Lower leg skin (tissue), 4 donors: ENCODE data around the gene TSNAXIP1. TPM values are rescaled to one million over a fixed set of nuclear protein-coding genes. Genes with fewer than 3 reads are reported as not detected.

Experiments used
- DNase-seq, 2 donors: peaks; one replicate each; pipeline ENCODE4 v3.0.0-alpha.2; 2019; ENCODE audit warnings: low spot score in 2 of 2
- H3K4me3 ChIP-seq: fragments of 200-600 bp; sonication (generic); 2 replicates; pipeline ENCODE4 v1.5.1; 2017; ENCODE audit warnings: mild to moderate bottlenecking, low read depth; ENCODE audit not compliant: poor library complexity, severe bottlenecking
- CTCF ChIP-seq, 3 donors: fragments of 450-650 bp; IDR thresholded peaks; one replicate each; pipeline ENCODE4 v1.5.1; 2016; ENCODE audit warnings: antibody characterized with exemption in 3 of 3, mild to moderate bottlenecking in 3 of 3, moderate library complexity in 2 of 3
- POLR2A ChIP-seq, 2 donors: fragments of 450-650 bp; IDR thresholded peaks; one replicate each; pipeline ENCODE4 v1.6.1; 2016 to 2017; ENCODE audit warnings: antibody characterized with exemption in 2 of 2, mild to moderate bottlenecking in 1 of 2, moderate library complexity in 1 of 2
- WGBS, 2 donors: methylation state at CpG; one replicate each; pipeline ENCODE4 v1.1.5; 2018; 5-methylcytosine and 5-hydroxymethylcytosine counted together
- intact Hi-C: fragments of 100-400 bp; cut with DNase I; formaldehyde crosslinking; loops from one replicate; pipeline ENCODE4 v1.15.0; 2023; ENCODE audit warnings: low total_unique reads
- total RNA-seq, 4 donors: library from RNA; depleted of rRNA; stranded (reverse); fragments of >200 nt; gene quantifications; one replicate each; pipeline ENCODE4 v1.1.0, GENCODE V29; 2016

The TSNAXIP1 gene
- total RNA-seq, 4 donors from 2014 or later: 0.15 to 0.75 (median 0.15) TPM; not detected in 1

GRCh38 chr16:67877064-67877463 is 70.4 kb downstream of the TSNAXIP1 start:
- no peak for DNase-seq
- WGBS, 2 donors: 95% methylated on average over 10 to 11 of the region's 11 CpGs
- TF ChIP-seq POLR2A (IDR thresholded peaks at IDR 0.05) (no peak), CTCF (IDR thresholded peaks at IDR 0.05) (no peak)
- intact Hi-C loops: no loop called here
- H3K4me3 ChIP-seq: no peak overlapping the region

Other genes with a start within 250 kb of the TSNAXIP1 start
- 10 to 100 TPM; 41.0 to 49.9 (median 44.2) TPM for gene CTCF, start 244.4 kb upstream of the TSNAXIP1 start, total RNA-seq
- 1 to 10 TPM in 2 of 4 donors, under 1 TPM in 2; 0.91 to 4.7 (median 1.9) TPM for gene CARMIL2, start 161.7 kb upstream of the TSNAXIP1 start, total RNA-seq
- 10 to 100 TPM; 18.7 to 31.1 (median 23.4) TPM for gene ACD, start 146.6 kb upstream of the TSNAXIP1 start, total RNA-seq
- gene PARD6A, start 145.9 kb upstream of the TSNAXIP1 start, total RNA-seq: 1 to 10 TPM; 2.1 to 3.5 (median 2.4) TPM
- gene ENKD1, start 140.1 kb upstream of the TSNAXIP1 start, total RNA-seq: 10 to 100 TPM; 14.5 to 21.2 (median 17.5) TPM
- gene C16orf86, start 140.1 kb upstream of the TSNAXIP1 start, total RNA-seq: 10 to 100 TPM in 1 of 4 donors, 1 to 10 TPM in 3; 2.2 to 10.4 (median 7.2) TPM
- 10 to 100 TPM; 31.7 to 41.4 (median 33.5) TPM for gene GFOD2, start 87.6 kb upstream of the TSNAXIP1 start, total RNA-seq
- gene RANBP10, start 329 bp upstream of the TSNAXIP1 start, total RNA-seq: 10 to 100 TPM; 15.0 to 24.6 (median 17.9) TPM
- 100 to 1,000 TPM in 1 of 4 donors, 10 to 100 TPM in 3; 61.3 to 102 (median 75.9) TPM for gene THAP11, start 35.4 kb downstream of the TSNAXIP1 start, total RNA-seq
- gene NUTF2, start 40.0 kb downstream of the TSNAXIP1 start, total RNA-seq: 100 to 1,000 TPM in 3 of 4 donors, 10 to 100 TPM in 1; 88.5 to 136 (median 109) TPM
- gene CENPT, start 40.8 kb downstream of the TSNAXIP1 start, total RNA-seq: 100 to 1,000 TPM in 3 of 4 donors, 10 to 100 TPM in 1; 77.6 to 205 (median 106) TPM
- 10 to 100 TPM; 38.6 to 86.5 (median 56.7) TPM for gene EDC4, start 66.2 kb downstream of the TSNAXIP1 start, total RNA-seq
- gene NRN1L, start 78.0 kb downstream of the TSNAXIP1 start, total RNA-seq: 1 to 10 TPM in 1 of 4 donors, under 1 TPM in 2, not detected in 1; 0.65 to 3.7 (median 0.80) TPM
- 10 to 100 TPM; 11.1 to 17.9 (median 14.4) TPM for gene PSKH1, start 86.4 kb downstream of the TSNAXIP1 start, total RNA-seq
- gene CTRL, start 125.0 kb downstream of the TSNAXIP1 start, total RNA-seq: 1 to 10 TPM in 1 of 4 donors, under 1 TPM in 1, not detected in 2; 0.84 to 1.7 TPM
- 10 to 100 TPM; 11.4 to 20.4 (median 17.8) TPM for gene PSMB10, start 130.0 kb downstream of the TSNAXIP1 start, total RNA-seq
- 10 to 100 TPM in 3 of 4 donors, 1 to 10 TPM in 1; 6.4 to 16.5 (median 12.1) TPM for gene LCAT, start 137.2 kb downstream of the TSNAXIP1 start, total RNA-seq
- 10 to 100 TPM; 31.3 to 74.1 (median 50.9) TPM for gene SLC12A4, start 161.7 kb downstream of the TSNAXIP1 start, total RNA-seq
- under 1 TPM in 2 of 4 donors, not detected in 2; 0.15 to 0.26 TPM for gene DPEP3, start 173.6 kb downstream of the TSNAXIP1 start, total RNA-seq
- gene DPEP2, start 192.6 kb downstream of the TSNAXIP1 start, total RNA-seq: 1 to 10 TPM in 3 of 4 donors, under 1 TPM in 1; 0.52 to 5.9 (median 1.7) TPM
- not detected for gene DPEP2NB, start 209.0 kb downstream of the TSNAXIP1 start, total RNA-seq
- 10 to 100 TPM; 11.0 to 21.1 (median 13.6) TPM for gene DDX28, start 216.3 kb downstream of the TSNAXIP1 start, total RNA-seq
- 10 to 100 TPM; 13.7 to 24.0 (median 14.8) TPM for gene DUS2, start 216.4 kb downstream of the TSNAXIP1 start, total RNA-seq